SK-N-MC (cell line): Measurements from ENCODE around the gene FAM120AOS.

Source experiments
- DNase-seq: peaks from one replicate; pipeline ENCODE4 v3.0.0-alpha.2; 2011; ENCODE audit warnings: low read depth, low spot score
- H3K27ac ChIP-seq: fragments of 200-600 bp; sonication (generic); 2 replicates; pipeline ENCODE4 v1.5.1; 2016; ENCODE audit warnings: mixed run types
- H3K36me3 ChIP-seq: fragments of 200-600 bp; sonication (generic); 2 replicates; pipeline ENCODE4 v1.6.1; 2017; ENCODE audit warnings: antibody characterized with exemption, low read length, mixed read lengths; ENCODE audit not compliant: insufficient read depth
- H3K4me3 ChIP-seq: fragments of 200-600 bp; sonication (generic); 2 replicates; pipeline ENCODE4 v1.5.1; 2016
- H3K9ac ChIP-seq: fragments of 200-600 bp; sonication (generic); 2 replicates; pipeline ENCODE4 v1.8.0; 2017; ENCODE audit warnings: mixed run types, mixed read lengths; ENCODE audit not compliant: insufficient read length
- H3K9me3 ChIP-seq: fragments of 200-600 bp; sonication (generic); 2 replicates; pipeline ENCODE4 v1.6.1; 2017; ENCODE audit warnings: low read depth, mild to moderate bottlenecking, antibody characterized with exemption, low read length, moderate library complexity, mixed read lengths
- EZH2 ChIP-seq: fragments of 200-600 bp; sonication (generic); IDR thresholded peaks from one replicate; pipeline ENCODE4 v1.6.1; 2017; ENCODE audit warnings: antibody characterized with exemption
- FOXP2 ChIP-seq: optimal IDR thresholded peaks from 2 replicates; pipeline ENCODE3; 2011; ENCODE audit warnings: mild to moderate bottlenecking, moderate library complexity; ENCODE audit not compliant: insufficient read depth; ENCODE audit errors: extremely low read length, control extremely low read depth
- POLR2AphosphoS5 ChIP-seq: IDR thresholded peaks from 2 replicates; pipeline ENCODE4 v1.6.1; 2012; ENCODE audit warnings: mild to moderate bottlenecking, low read depth, low read length, borderline replicate concordance

The FAM120AOS gene

DNA sequence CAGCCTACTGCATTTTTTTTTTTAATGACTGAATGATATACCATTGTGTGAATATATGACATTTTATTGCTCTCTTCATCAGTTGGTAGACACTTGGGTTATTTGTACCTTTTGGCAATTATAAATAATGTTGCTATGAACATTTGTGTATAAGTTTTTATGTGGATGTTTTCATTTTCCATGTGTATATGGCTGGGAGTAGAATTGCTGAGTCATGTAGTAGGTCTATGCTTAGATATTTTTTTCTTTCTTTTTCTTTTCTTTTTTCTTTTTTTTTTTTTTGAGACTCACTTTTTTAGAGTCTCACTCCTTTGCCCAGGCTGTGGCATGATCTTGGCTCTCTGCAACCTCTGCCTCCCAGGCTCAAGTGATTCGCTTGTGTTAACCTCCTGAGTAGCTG lies 32.9 kb upstream of the FAM120AOS start:
- Histone ChIP-seq H3K9me3 (no peaks in the 10 kb centered on the region), H3K9ac (no peak overlapping the region), H3K27ac (no peak overlapping the region), H3K4me3 (no peak overlapping the region), H3K36me3 (peaks cover 36% of the 10 kb centered on the region)
- DNase-seq, result no peak
- TF ChIP-seq FOXP2 (no peak), EZH2 (no peak), POLR2AphosphoS5 (no peak)

DNA sequence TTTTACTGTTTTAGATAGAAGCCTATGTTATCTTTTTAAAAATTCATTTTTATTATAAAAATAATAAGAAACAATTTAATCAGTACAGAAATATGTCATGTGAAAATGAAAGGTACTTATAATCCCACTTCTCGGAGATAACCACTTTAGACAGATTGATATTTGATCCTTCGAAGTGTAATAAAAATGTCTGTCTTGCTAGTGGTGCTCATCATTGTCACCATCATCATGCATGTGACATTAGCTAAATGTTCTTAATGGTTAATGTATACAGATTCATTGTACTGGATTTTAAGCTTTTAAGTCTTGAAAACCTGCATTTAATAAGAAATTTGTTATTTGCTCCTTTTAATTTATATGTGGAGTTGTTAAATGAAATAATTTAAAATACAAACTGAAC lies 30.1 kb upstream of the FAM120AOS start:
- no peak for DNase-seq
- TF ChIP-seq POLR2AphosphoS5, result no peak
- no peak for TF ChIP-seq EZH2
- TF ChIP-seq FOXP2, result no peak
- Histone ChIP-seq H3K9me3 (no peaks in the 10 kb centered on the region), H3K36me3 (peaks cover 29% of the 10 kb centered on the region; the same call in 1 of the 2 replicates), H3K27ac (no peak overlapping the region), H3K9ac (no peak overlapping the region), H3K4me3 (no peak overlapping the region)

DNA sequence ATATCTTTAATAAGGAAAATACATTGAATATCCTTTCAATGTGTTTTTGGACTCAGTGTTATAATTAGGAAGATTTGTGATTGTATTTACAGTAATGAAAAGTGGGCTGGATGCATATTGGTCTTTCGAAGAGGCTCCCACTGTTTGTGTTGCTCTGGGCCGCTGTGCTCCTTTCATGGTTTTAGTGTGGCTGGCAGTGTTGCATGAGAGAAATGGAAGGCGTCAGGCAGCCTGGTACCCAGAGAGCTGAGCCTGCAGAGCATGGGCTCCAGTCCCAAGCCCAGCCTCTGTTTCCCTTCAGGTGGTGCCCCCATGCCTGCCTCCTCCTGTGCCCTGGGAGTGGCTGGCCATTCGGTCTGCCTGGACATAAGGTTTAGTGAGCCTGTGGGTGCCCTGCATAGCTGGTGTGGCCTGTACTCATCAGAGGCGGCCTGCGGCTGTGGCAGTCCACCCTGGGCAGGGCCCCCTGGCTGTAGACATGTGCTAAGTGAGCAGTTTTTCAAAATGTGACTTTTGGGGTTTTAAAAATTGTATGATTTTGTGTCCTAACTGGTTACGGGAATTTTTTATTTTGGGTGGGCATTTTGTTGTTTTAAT lies 27.4 kb upstream of the FAM120AOS start:
- TF ChIP-seq FOXP2 (no peak), EZH2 (no peak), POLR2AphosphoS5 (no peak)
- peaks cover 24% of the 10 kb centered on the region; the same call in 1 of the 2 replicates for H3K36me3 ChIP-seq
- H3K27ac ChIP-seq, result no peak overlapping the region
- H3K9ac ChIP-seq, result no peak overlapping the region
- no peak for DNase-seq
- no peaks in the 10 kb centered on the region for H3K9me3 ChIP-seq
- H3K4me3 ChIP-seq, result no peak overlapping the region

DNA sequence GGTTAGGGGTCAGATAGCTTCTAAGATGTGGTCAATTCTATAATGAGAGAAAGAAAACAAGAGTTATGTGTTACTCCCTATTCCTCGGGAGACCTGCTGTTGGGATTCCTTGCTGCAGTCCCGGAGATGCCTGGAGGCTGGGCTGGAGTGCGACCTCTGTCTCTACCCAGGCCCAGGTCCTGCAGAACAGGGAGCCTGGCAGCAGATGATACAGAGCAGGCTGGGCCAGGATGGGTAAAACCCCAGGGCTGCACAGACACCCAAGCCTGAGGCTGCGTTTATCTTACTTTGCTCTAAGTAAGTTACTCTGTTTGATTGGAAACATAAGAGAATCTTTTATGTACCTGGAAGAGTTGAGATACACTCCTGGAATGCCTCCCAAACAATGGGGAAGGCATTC lies 26.9 kb upstream of the FAM120AOS start:
- TF ChIP-seq FOXP2 (no peak), EZH2 (no peak), POLR2AphosphoS5 (no peak)
- Histone ChIP-seq H3K27ac (no peak overlapping the region), H3K4me3 (no peak overlapping the region), H3K36me3 (peaks cover 20% of the 10 kb centered on the region; the same call in 1 of the 2 replicates), H3K9ac (no peak overlapping the region), H3K9me3 (no peaks in the 10 kb centered on the region)
- no peak for DNase-seq

DNA sequence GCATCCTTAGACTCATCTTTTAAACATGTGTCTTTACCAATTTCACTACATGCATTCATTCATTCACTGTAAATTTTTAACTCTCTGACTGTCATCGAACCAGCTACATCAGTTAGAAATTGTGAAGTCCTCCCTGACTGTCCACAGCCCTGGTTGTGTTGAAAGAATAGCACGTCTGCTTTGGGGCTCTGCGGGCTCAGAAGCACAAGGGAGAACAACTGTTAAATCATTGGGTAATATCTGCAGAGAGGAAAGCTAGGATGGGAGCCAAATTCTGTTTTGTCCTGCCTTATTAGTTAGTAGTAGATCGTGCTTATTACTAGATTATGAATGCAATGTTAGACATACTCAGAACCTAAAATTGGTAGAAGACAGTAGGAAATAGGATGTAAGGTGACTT lies 26.3 kb upstream of the FAM120AOS start:
- no peak overlapping the region for H3K27ac ChIP-seq
- H3K4me3 ChIP-seq, result no peak overlapping the region
- TF ChIP-seq POLR2AphosphoS5 (no peak), FOXP2 (no peak), EZH2 (no peak)
- no peak for DNase-seq
- no peaks in the 10 kb centered on the region for H3K9me3 ChIP-seq
- no peak overlapping the region for H3K9ac ChIP-seq
- H3K36me3 ChIP-seq, result peaks cover 14% of the 10 kb centered on the region; the same call in 1 of the 2 replicates

DNA sequence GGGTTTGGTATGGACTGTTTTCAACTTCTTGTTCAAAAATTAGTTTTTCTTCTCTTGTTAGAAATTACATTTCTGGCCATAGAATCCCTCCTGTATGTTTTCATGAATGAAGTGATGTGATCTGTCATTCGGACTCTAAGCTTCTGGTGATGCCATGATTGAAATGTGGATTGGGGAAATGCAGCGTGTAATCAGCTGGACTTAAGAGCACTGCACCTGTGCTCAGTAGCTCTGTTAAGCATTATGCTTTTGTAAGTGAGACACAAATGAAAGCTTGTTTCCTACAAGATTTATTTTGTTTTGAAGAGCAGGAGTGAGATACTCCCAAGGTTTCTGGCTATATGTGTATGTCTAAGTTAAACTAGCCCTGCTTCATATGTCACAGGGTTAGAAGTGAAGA lies 24.0 kb upstream of the FAM120AOS start:
- Histone ChIP-seq H3K36me3 (peaks cover 5% of the 10 kb centered on the region; the same call in 1 of the 2 replicates), H3K27ac (no peak overlapping the region), H3K9ac (no peak overlapping the region), H3K4me3 (no peak overlapping the region), H3K9me3 (no peaks in the 10 kb centered on the region)
- no peak for TF ChIP-seq POLR2AphosphoS5
- no peak for DNase-seq

DNA sequence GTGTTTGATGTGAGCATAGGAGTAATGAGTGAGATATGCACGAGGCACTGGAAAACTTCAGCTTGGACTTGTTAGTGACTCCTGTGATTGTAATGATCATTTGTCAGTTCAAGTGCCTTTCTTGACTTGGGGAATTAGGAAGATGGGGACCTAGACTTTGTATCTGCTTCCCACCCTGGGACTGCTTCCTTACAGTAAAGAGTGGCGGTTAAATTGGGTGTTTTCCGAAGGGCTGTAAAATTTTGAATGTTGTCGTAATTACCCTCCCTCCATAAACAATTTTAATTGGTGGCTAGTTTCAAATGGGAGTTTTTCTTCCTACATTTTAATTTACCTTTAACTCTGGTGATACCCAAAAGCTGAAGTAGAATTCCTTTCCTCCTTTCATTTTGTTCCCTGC lies 23.5 kb upstream of the FAM120AOS start:
- Histone ChIP-seq H3K9me3 (no peaks in the 10 kb centered on the region), H3K27ac (no peak overlapping the region), H3K9ac (no peak overlapping the region), H3K36me3 (peaks cover 5% of the 10 kb centered on the region; the same call in 1 of the 2 replicates), H3K4me3 (no peak overlapping the region)
- TF ChIP-seq EZH2 (no peak), FOXP2 (no peak), POLR2AphosphoS5 (no peak)
- DNase-seq, result no peak

DNA sequence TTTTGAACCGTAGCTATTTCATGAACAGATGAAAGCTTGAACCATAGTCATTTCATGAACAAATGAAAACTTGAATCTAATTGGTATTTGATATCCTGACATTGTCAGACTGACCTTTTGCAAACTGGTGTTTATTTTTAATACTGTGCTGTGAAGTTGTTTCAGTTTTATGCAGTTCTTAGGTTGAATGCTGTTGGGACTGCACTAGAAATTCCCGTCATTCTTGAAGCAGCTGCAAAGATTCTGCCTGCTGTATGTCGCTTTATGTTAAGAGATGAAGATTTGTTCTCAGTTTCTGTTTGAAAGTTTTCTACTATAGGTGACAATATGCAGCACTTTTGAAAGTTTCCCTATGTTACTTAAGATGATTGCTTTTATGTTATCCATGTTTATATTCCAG lies 22.5 kb upstream of the FAM120AOS start:
- Histone ChIP-seq H3K9me3 (no peaks in the 10 kb centered on the region), H3K9ac (no peak overlapping the region), H3K27ac (no peak overlapping the region), H3K36me3 (peaks cover 14% of the 10 kb centered on the region), H3K4me3 (no peak overlapping the region)
- DNase-seq, result no peak
- TF ChIP-seq FOXP2, result no peak
- no peak for TF ChIP-seq EZH2
- TF ChIP-seq POLR2AphosphoS5, result no peak

DNA sequence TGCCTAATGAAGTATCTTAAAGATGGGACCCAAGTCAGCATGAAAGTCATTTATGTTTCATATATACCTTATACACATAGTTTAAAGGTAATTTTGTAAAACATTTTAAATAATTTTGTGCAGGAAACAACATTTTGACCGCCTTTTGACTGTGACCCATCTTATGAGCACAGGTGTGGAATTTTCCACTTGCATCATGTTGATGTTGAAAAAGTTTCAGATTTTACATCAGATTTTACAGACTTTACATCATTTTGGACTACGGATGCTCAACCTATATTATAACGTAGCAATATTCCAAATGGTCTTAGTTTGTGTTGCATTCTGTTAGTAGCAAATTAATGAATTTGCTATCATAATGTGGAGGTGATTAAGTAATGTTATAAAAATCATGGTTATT lies 21.7 kb upstream of the FAM120AOS start:
- Histone ChIP-seq H3K9ac (no peak overlapping the region), H3K36me3 (peaks cover 16% of the 10 kb centered on the region), H3K4me3 (no peak overlapping the region), H3K9me3 (no peaks in the 10 kb centered on the region), H3K27ac (no peak overlapping the region)
- no peak for TF ChIP-seq EZH2
- no peak for TF ChIP-seq FOXP2
- TF ChIP-seq POLR2AphosphoS5, result no peak
- DNase-seq, result no peak
